ENCODE results near the gene AVPI1. TPM values are rescaled to one million over a fixed set of nuclear protein-coding genes. Genes with fewer than 3 reads are reported as not detected.
"Not testable (repeated sequence)": the region's sequence is repeated elsewhere in the genome, so short reads cannot be mapped to it uniquely, and the experiment has no call there.

AVPI1 gene
- total RNA-seq, 5 donors from 2014 or later (not counting 1 experiment from before 2014, with no cell fraction given), result 2.4 to 10.0 (median 3.6) TPM

GRCh38 chr10:97656777-97657176 is 30.3 kb downstream of the AVPI1 start:
- peaks cover 16 to 43% of the 10 kb centered on the region in 2 donors for H3K36me3 ChIP-seq (ENCODE audit: control insufficient read depth in 2 of 2, extremely low read depth in 1 of 2, insufficient read depth in 1 of 2, low read length in 1 of 2)
- H3K27me3 ChIP-seq (replicated peaks in 1 of 2; ENCODE audit: control insufficient read depth in 2 of 2, extremely low read depth in 1 of 2, insufficient read depth in 2 of 2, low read length in 1 of 2), result no peaks in the 10 kb centered on the region
- DNase-seq (no peak), ATAC-seq (replicated peaks in 1 of 4) (no peak)
- ChIA-PET CTCF (no interaction called here), POLR2A (no interaction called here)
- WGBS (ENCODE audit: insufficient coverage), result 92% methylated on average over 5 of the region's 5 CpGs
- H3K4me1 ChIP-seq (ENCODE audit: control insufficient read depth in 1 of 2, extremely low read depth in 1 of 2, insufficient read depth in 2 of 2, low read length in 2 of 2), result no peaks in the 10 kb centered on the region
- Mint-ChIP-seq H3K4me1 (peaks cover 0 to 3% (median 0%) of the 10 kb centered on the region in 3 donors), H3K36me3 (peaks cover 51% of the 10 kb centered on the region), H3K4me3 (no peak overlapping the region), H3K9me3 (no peaks in the 10 kb centered on the region), H3K27me3 (no peaks in the 10 kb centered on the region), H3K27ac (no peak overlapping the region)
- H3K9me3 ChIP-seq, result no peaks in the 10 kb centered on the region
- H3K27ac ChIP-seq (ENCODE audit: low read length), result no peak overlapping the region
- no peak overlapping the region for H3K4me3 ChIP-seq (ENCODE audit: control insufficient read depth in 1 of 2, extremely low read depth in 1 of 2, low read length in 1 of 2)

DNA sequence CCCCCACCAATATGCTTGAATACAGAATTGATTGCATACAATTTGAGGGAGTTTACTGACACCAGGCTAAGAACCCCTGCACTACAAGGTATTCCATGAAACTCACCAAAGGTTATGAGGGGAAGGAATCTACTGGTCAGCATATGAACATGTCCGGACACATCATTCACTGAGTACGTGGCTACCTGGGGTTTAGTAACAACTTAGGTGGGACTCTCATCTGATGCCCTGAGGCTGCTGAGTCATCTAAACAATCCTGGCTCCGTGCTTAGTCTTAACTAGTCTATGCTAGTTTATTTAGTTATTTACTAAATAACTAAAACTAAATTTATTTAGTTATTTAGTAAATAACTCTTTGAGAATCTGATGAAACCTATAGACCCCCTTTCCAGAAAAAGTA is 35.3 kb downstream of the AVPI1 start:
- CTCF ChIA-PET, result no interaction called here
- Histone ChIP-seq H3K27ac (ENCODE audit: low read length) (no peak overlapping the region), H3K4me1 (ENCODE audit: control insufficient read depth in 1 of 2, extremely low read depth in 1 of 2, insufficient read depth in 2 of 2, low read length in 2 of 2) (peaks cover 0 to 16% of the 10 kb centered on the region in 2 experiments), H3K27me3 (replicated peaks in 1 of 2; ENCODE audit: control insufficient read depth in 2 of 2, extremely low read depth in 1 of 2, insufficient read depth in 2 of 2, low read length in 1 of 2) (no peaks in the 10 kb centered on the region), H3K4me3 (ENCODE audit: control insufficient read depth in 1 of 2, extremely low read depth in 1 of 2, low read length in 1 of 2) (no peak overlapping the region), H3K36me3 (ENCODE audit: control insufficient read depth in 2 of 2, extremely low read depth in 1 of 2, insufficient read depth in 1 of 2, low read length in 1 of 2) (peaks cover 24 to 42% of the 10 kb centered on the region in 2 donors), H3K9me3 (no peaks in the 10 kb centered on the region)
- Mint-ChIP-seq H3K27me3 (no peaks in the 10 kb centered on the region), H3K4me1 (peaks cover 10 to 20% (median 17%) of the 10 kb centered on the region in 3 donors), H3K36me3 (peaks cover 32% of the 10 kb centered on the region), H3K4me3 (no peak overlapping the region), H3K9me3 (no peaks in the 10 kb centered on the region), H3K27ac (no peak overlapping the region)
- DNase-seq, result no peak
- POLR2A ChIA-PET, result interaction anchor here in 1 of 2 donors (0.9 kb wide), 1 partner anchor 28 kb away, joined by 7 read pairs; no protein-coding TSS in a partner anchor
- WGBS (ENCODE audit: insufficient coverage), result no CpG with 5 or more reads among the region's 3 CpGs
- ATAC-seq (replicated peaks in 1 of 4), result no peak

- no peaks in the 10 kb centered on the region for H3K9me3 ChIP-seq
- Mint-ChIP-seq H3K4me3 (no peak overlapping the region), H3K4me1 (peaks cover 10 to 22% (median 19%) of the 10 kb centered on the region in 3 donors), H3K27ac (no peak overlapping the region), H3K27me3 (no peaks in the 10 kb centered on the region), H3K9me3 (no peaks in the 10 kb centered on the region), H3K36me3 (peaks cover 24% of the 10 kb centered on the region)
- CTCF ChIA-PET, result no interaction called here
- no peaks in the 10 kb centered on the region for H3K27me3 ChIP-seq (replicated peaks in 1 of 2; ENCODE audit: control insufficient read depth in 2 of 2, extremely low read depth in 1 of 2, insufficient read depth in 2 of 2, low read length in 1 of 2)
- peaks cover 0 to 16% of the 10 kb centered on the region in 2 experiments for H3K4me1 ChIP-seq (ENCODE audit: control insufficient read depth in 1 of 2, extremely low read depth in 1 of 2, insufficient read depth in 2 of 2, low read length in 2 of 2)
- peaks cover 15 to 32% of the 10 kb centered on the region in 2 donors for H3K36me3 ChIP-seq (ENCODE audit: control insufficient read depth in 2 of 2, extremely low read depth in 1 of 2, insufficient read depth in 1 of 2, low read length in 1 of 2)
- POLR2A ChIA-PET, result interaction anchor here in 1 of 2 donors (0.9 kb wide), 1 partner anchor 27 kb away, joined by 7 read pairs; no protein-coding TSS in a partner anchor
- DNase-seq, result no peak
- no peak for ATAC-seq (replicated peaks in 1 of 4)
- 96% methylated on average over 2 of the region's 3 CpGs for WGBS (ENCODE audit: insufficient coverage)
- no peak overlapping the region for H3K4me3 ChIP-seq (ENCODE audit: control insufficient read depth in 1 of 2, extremely low read depth in 1 of 2, low read length in 1 of 2)
- no peak overlapping the region for H3K27ac ChIP-seq (ENCODE audit: low read length)
These were observed 36.3 kb downstream of the AVPI1 start for GRCh38 chr10:97650726-97651125.

GRCh38 chr10:97649405-97649750 is 37.7 kb downstream of the AVPI1 start:
- not testable (repeated sequence) for H3K9me3 ChIP-seq; H3K9me3 Mint-ChIP-seq; H3K4me3 ChIP-seq (ENCODE audit: control insufficient read depth in 1 of 2, extremely low read depth in 1 of 2, low read length in 1 of 2); H3K27me3 Mint-ChIP-seq; DNase-seq; ATAC-seq (replicated peaks in 1 of 4); H3K27me3 ChIP-seq (replicated peaks in 1 of 2; ENCODE audit: control insufficient read depth in 2 of 2, extremely low read depth in 1 of 2, insufficient read depth in 2 of 2, low read length in 1 of 2)
- peaks cover 16 to 38% of the 10 kb centered on the region in 2 donors for H3K36me3 ChIP-seq (ENCODE audit: control insufficient read depth in 2 of 2, extremely low read depth in 1 of 2, insufficient read depth in 1 of 2, low read length in 1 of 2)
- ChIA-PET CTCF (interaction anchor here (0.7 to 1.1 kb wide), 2 partner anchors 9 to 13 kb away, joined by 3 to 9 read pairs; partner anchors contain the start of gene PI4K2A (in 1 of the 2)), POLR2A (interaction anchor here in 1 of 2 donors (0.6 to 1.0 kb wide), 5 partner anchors 9 to 115 kb away, joined by 3 to 10 read pairs (median 3); partner anchors contain the start of genes AVPI1 and PI4K2A)
- H3K4me1 ChIP-seq (ENCODE audit: control insufficient read depth in 1 of 2, extremely low read depth in 1 of 2, insufficient read depth in 2 of 2, low read length in 2 of 2), result peaks cover 0 to 16% of the 10 kb centered on the region in 2 experiments
- peaks cover 10 to 23% (median 19%) of the 10 kb centered on the region in 3 donors for H3K4me1 Mint-ChIP-seq
- no CpG with 5 or more reads among the region's 4 CpGs for WGBS (ENCODE audit: insufficient coverage)
- H3K4me3 Mint-ChIP-seq, result peak overlapping the region in 2 of 3 donors; percentile 1 to 34
- peak overlapping the region; percentile 81 for H3K27ac ChIP-seq (ENCODE audit: low read length)
- peaks cover 30% of the 10 kb centered on the region for H3K36me3 Mint-ChIP-seq
- peak overlapping the region; percentile 80 to 87 for H3K27ac Mint-ChIP-seq

DNA sequence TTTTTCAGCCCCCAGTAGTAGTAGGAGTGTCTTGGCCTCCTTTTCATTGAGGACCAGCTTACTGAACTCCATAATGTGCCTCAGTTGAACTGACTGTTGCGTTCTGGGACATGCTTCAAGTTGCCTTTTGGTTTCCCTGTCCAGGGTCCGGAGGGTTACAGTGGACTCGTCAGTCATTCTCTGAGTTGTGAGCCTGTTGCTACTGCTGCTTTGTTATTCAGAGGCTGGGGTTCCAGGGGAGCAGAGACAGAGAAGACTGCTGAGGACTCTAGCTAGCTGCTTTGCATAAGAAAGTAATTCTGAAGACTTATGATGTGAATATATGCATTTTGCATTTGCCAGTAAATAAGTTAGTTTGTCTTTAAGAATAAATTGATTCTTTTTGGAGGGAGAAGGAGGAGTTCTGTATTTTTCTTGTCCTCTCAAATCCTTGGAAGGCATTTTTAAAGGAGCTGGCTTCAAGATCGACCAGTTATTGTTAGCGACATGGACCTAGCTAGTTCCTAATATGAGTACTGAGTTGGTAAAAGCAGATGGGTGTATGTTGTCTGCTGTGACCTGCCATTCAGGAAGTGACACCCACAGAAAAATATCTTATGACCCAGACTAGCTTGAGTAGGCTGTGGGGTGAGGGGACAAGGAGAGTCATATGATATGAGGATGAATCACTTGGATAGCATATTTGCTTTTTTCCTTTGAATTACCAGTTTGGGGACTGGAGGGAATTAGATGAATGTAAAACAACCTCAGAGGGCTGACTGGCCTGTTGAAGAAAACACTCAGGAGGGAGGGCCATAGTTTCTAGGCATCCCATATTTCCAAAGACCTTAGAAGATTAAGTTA is 38.3 kb downstream of the AVPI1 start:
- Mint-ChIP-seq H3K27me3 (no peaks in the 10 kb centered on the region), H3K36me3 (peaks cover 28% of the 10 kb centered on the region), H3K4me1 (peaks cover 10 to 23% (median 19%) of the 10 kb centered on the region in 3 donors), H3K9me3 (no peaks in the 10 kb centered on the region), H3K27ac (peak overlapping the region; percentile 80 to 87), H3K4me3 (peak overlapping the region in 2 of 3 donors; percentile 32 to 34)
- ChIA-PET CTCF (interaction anchor here in 1 of 2 donors (0.9 to 1.1 kb wide), 2 partner anchors 9 to 13 kb away, joined by 3 read pairs; partner anchors contain the start of gene PI4K2A), POLR2A (interaction anchor here in 1 of 2 donors (0.8 to 1.0 kb wide), 3 partner anchors 9 to 38 kb away, joined by 3 to 4 read pairs (median 3); partner anchors contain the start of genes AVPI1 and PI4K2A)
- ATAC-seq (replicated peaks in 1 of 4) (peak; percentile 87 to 99 (median 92)), DNase-seq (peak in 19 of 35 experiments; percentile 3 to 62 (median 23))
- Histone ChIP-seq H3K9me3 (no peaks in the 10 kb centered on the region), H3K36me3 (ENCODE audit: control insufficient read depth in 2 of 2, extremely low read depth in 1 of 2, insufficient read depth in 1 of 2, low read length in 1 of 2) (peaks cover 21 to 34% of the 10 kb centered on the region in 2 donors), H3K4me3 (ENCODE audit: control insufficient read depth in 1 of 2, extremely low read depth in 1 of 2, low read length in 1 of 2) (no peak overlapping the region), H3K4me1 (ENCODE audit: control insufficient read depth in 1 of 2, extremely low read depth in 1 of 2, insufficient read depth in 2 of 2, low read length in 2 of 2) (peaks cover 0 to 16% of the 10 kb centered on the region in 2 experiments), H3K27ac (ENCODE audit: low read length) (peak overlapping the region; percentile 81), H3K27me3 (replicated peaks in 1 of 2; ENCODE audit: control insufficient read depth in 2 of 2, extremely low read depth in 1 of 2, insufficient read depth in 2 of 2, low read length in 1 of 2) (no peaks in the 10 kb centered on the region)
- WGBS (ENCODE audit: insufficient coverage), result 87% methylated on average over 3 of the region's 5 CpGs

DNA sequence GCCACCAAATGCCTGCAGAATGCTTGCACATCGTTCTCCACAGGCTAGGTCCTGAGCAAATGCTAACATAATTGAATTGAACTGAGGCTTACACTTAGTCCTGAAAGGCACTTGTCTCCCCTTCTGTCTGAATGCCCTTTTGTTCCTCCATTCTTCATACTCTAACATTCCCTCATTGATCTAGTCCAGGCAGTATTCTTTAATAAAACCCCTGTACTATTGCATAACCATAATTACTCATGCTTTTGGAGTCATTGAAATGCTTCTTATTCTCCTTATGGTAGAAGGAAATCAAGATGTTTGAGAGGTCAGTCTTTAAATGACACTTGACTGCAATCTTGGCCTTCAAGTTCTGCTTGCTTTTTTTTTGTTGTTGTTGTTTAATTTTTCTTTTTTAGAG is 39.5 kb downstream of the AVPI1 start:
- Mint-ChIP-seq H3K4me1 (peaks cover 20 to 33% (median 29%) of the 10 kb centered on the region in 3 donors), H3K36me3 (peaks cover 19% of the 10 kb centered on the region), H3K4me3 (no peak overlapping the region), H3K27me3 (no peaks in the 10 kb centered on the region), H3K9me3 (no peaks in the 10 kb centered on the region), H3K27ac (peak overlapping the region; percentile 19 to 22)
- ChIA-PET CTCF (interaction anchor here in 1 of 2 donors (0.6 kb wide), 1 partner anchor 13 kb away, joined by 5 read pairs; no protein-coding TSS in a partner anchor), POLR2A (no interaction called here)
- no peaks in the 10 kb centered on the region for H3K9me3 ChIP-seq
- H3K4me1 ChIP-seq (ENCODE audit: control insufficient read depth in 1 of 2, extremely low read depth in 1 of 2, insufficient read depth in 2 of 2, low read length in 2 of 2), result peaks cover 0 to 16% of the 10 kb centered on the region in 2 experiments
- WGBS (ENCODE audit: insufficient coverage), result 100% methylated on average over 1 of the region's 1 CpG
- H3K36me3 ChIP-seq (ENCODE audit: control insufficient read depth in 2 of 2, extremely low read depth in 1 of 2, insufficient read depth in 1 of 2, low read length in 1 of 2), result peaks cover 17 to 26% of the 10 kb centered on the region in 2 donors
- ATAC-seq (replicated peaks in 1 of 4), result no peak
- H3K27me3 ChIP-seq (replicated peaks in 1 of 2; ENCODE audit: control insufficient read depth in 2 of 2, extremely low read depth in 1 of 2, insufficient read depth in 2 of 2, low read length in 1 of 2), result no peaks in the 10 kb centered on the region
- DNase-seq, result no peak
- no peak overlapping the region for H3K4me3 ChIP-seq (ENCODE audit: control insufficient read depth in 1 of 2, extremely low read depth in 1 of 2, low read length in 1 of 2)
- no peak overlapping the region for H3K27ac ChIP-seq (ENCODE audit: low read length)
